Measurements from ENCODE around the gene PRDM16.

GRCh38 chr1:3261007-3261968 lies 192.3 kb downstream of the PRDM16 start:
- TF ChIP-seq ESRRA (IDR thresholded peaks at IDR 0.05; ENCODE audit: borderline replicate concordance, low read length) (no peak), CTCF (IDR thresholded peaks at IDR 0.05) (no peak), RFX5 (IDR thresholded peaks at IDR 0.05) (no peak), HEYL (CRISPR knock-in tag; IDR thresholded peaks at IDR 0.05) (no peak), POLR2A (IDR thresholded peaks at IDR 0.05; ENCODE audit: low read length) (no peak), HOXA7 (CRISPR knock-in tag; IDR thresholded peaks at IDR 0.05) (no peak), NPAS2 (CRISPR knock-in tag; IDR thresholded peaks at IDR 0.05; ENCODE audit: borderline replicate concordance) (no peak), CEBPB (IDR thresholded peaks at IDR 0.05) (no peak), NFE2L2 (conservative IDR thresholded peaks at IDR 0.05; ENCODE audit: low read length) (no peak), CHD4 (IDR thresholded peaks at IDR 0.05; ENCODE audit: borderline replicate concordance) (no peak)

Measured in A549 (cell line).